ENCODE measurements around the gene VPS9D1. TPM values are rescaled to one million over a fixed set of nuclear protein-coding genes. Genes with fewer than 3 reads are reported as not detected.

Gene VPS9D1
- total and polyA plus RNA-seq, 10 of the 15 experiments (the other 5 are each of a cell fraction or from before 2014, with no cell fraction given), result 0.65 to 4.2 (median 1.1) TPM

GRCh38 chr16:89716916-89717687 is 3.6 kb downstream of the VPS9D1 start:
- Histone ChIP-seq H3K27me3 (replicated peaks in 1 of 2; ENCODE audit: control insufficient read depth in 2 of 2, insufficient read depth in 2 of 2, low read length in 1 of 2) (no peaks in the 10 kb centered on the region), H4K20me1 (ENCODE audit: control insufficient read depth, insufficient read depth) (no peaks in the 10 kb centered on the region), H3K4me2 (ENCODE audit: control insufficient read depth, insufficient read depth) (no peak overlapping the region), H3K36me3 (ENCODE audit: control insufficient read depth in 2 of 2, insufficient read depth in 2 of 2, low read length in 1 of 2) (no peaks in the 10 kb centered on the region; a peak in 1 of 4 replicates), H3K27ac (ENCODE audit: control insufficient read depth, insufficient read depth) (no peak overlapping the region), H3K9me3 (replicated peaks; ENCODE audit: control insufficient read depth, insufficient read depth, low read length) (no peaks in the 10 kb centered on the region), H3K79me2 (ENCODE audit: control insufficient read depth, insufficient read depth, low read length) (peaks cover 10% of the 10 kb centered on the region), H3K9ac (ENCODE audit: control insufficient read depth, insufficient read depth, low read length) (no peak overlapping the region), H2AFZ (ENCODE audit: control insufficient read depth, low read depth, low read length) (no peak overlapping the region), H3K4me3 (no peak overlapping the region), H3K4me1 (ENCODE audit: control insufficient read depth, insufficient read depth, low read length) (peaks cover 12% of the 10 kb centered on the region)
- no TSS peak for BruUV-seq (replicated peaks)
- in situ Hi-C loops (cut with MboI) (no loop called here), intact Hi-C loops (cut with micrococcal nuclease; ENCODE audit: unreplicated experiment) (no loop called here)
- ChIA-PET CTCF (interaction anchor here (1.0 kb wide), 1 partner anchor 17 kb away, joined by 5 read pairs; no protein-coding TSS in a partner anchor), SMC1A (ENCODE audit: uncharacterized antibody, unreplicated experiment) (interaction anchor here (1.1 kb wide), 1 partner anchor 143 kb away, joined by 3 read pairs; no protein-coding TSS in a partner anchor), RAD21 (ENCODE audit: unreplicated experiment) (no interaction called here), POLR2A (no interaction called here)
- FAIRE-seq (no peak), ATAC-seq (no peak), DNase-seq (ENCODE audit: low read depth, low spot score) (no peak)
- WGBS (ENCODE audit: insufficient coverage, insufficient replicate concordance, low lambda C conversion rate, missing lambda C conversion rate), result 89% methylated on average over 23 of the region's 29 CpGs
- TF ChIP-seq NFXL1 (IDR thresholded peaks at IDR 0.05; ENCODE audit: borderline replicate concordance) (no peak), HCFC1 (IDR thresholded peaks at IDR 0.05; ENCODE audit: low read length) (no peak), HDGF (IDR thresholded peaks at IDR 0.05) (no peak), MYC (IDR thresholded peaks at IDR 0.05; ENCODE audit: insufficient read depth, insufficient read length, insufficient replicate concordance, low read length, severe bottlenecking) (no peak), FOS (IDR thresholded peaks at IDR 0.05; ENCODE audit: borderline replicate concordance, extremely low read depth, insufficient read length) (no peak), ELK1 (IDR thresholded peaks at IDR 0.05; ENCODE audit: low read depth, low read length) (no peak), WRNIP1 (IDR thresholded peaks at IDR 0.05; ENCODE audit: borderline replicate concordance, low read depth, low read length) (no peak), E4F1 (IDR thresholded peaks at IDR 0.05; ENCODE audit: borderline replicate concordance, partially characterized antibody) (no peak), RCOR1 (conservative IDR thresholded peaks at IDR 0.05; ENCODE audit: low read depth, low read length) (no peak), SREBF2 (IDR thresholded peaks at IDR 0.05; ENCODE audit: low read length) (no peak), EGR1 (IDR thresholded peaks at IDR 0.05; ENCODE audit: borderline replicate concordance in 1 of 2, low read depth in 2 of 2, low read length in 2 of 2) (no peak), CREM (IDR thresholded peaks at IDR 0.05; ENCODE audit: low read depth) (no peak), GABPA (IDR thresholded peaks at IDR 0.05; ENCODE audit: low read depth) (no peak), RAD21 (IDR thresholded peaks at IDR 0.05; ENCODE audit: insufficient read depth, low read depth, low read length) (no peak)

All from GM12878 (cell line).